ENCODE results near the gene CALR. TPM values are rescaled to one million over a fixed set of nuclear protein-coding genes. Genes with fewer than 3 reads are reported as not detected.

The CALR gene
- polyA plus RNA-seq, 3 donors from 2014 or later: 125 to 301 (median 238) TPM

DNA sequence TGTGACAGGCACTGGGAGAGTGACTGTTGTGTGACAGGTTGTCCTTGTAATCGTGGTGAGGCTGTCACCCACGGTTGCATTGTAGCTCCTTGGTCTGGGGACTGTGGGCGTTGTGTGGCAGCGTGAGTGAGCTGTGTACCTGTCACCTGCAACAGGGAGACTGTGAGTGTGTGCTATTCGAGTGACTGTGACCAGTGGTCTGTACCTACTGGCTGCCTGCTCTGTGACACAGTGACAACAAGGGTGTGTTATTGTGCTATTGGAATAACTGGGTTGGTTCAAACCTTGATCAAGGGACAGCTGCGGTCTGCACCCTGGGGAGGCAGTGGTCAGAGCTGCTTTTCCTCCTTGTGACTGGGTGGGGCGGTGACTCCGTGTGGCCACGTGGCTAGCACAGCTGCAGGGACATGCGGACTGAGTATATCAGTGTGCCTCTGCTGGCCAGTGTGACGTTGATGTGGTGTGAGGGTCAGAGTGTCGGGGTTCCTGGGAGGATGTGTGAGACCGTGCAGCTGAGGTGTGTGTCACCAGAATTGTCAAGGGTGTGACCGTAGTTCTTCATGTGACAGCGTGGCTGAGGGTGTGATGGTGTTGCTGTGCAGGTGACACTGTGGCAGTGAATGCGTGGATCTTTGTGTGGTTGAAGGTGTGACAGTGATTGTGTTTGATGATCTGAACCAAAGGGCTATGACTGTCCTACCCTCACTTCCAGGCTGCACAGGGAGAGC is 46.8 kb downstream of the CALR start:
- H3K27me3 Mint-ChIP-seq (ENCODE audit: low read depth in 3 of 3): peaks cover 7 to 15% (median 11%) of the 10 kb centered on the region in 3 donors
- peaks cover 0 to 7% of the 10 kb centered on the region in 2 donors for H3K4me1 Mint-ChIP-seq
- H3K27ac Mint-ChIP-seq: peak overlapping the region in 1 of 6 donors; percentile 41
- peak overlapping the region; percentile 39 to 69 (median 64) for H3K4me3 Mint-ChIP-seq
- peak; percentile 96 to 97 (median 96) for DNase-seq
- H3K9me3 Mint-ChIP-seq: peaks cover 0 to 2% (median 0%) of the 10 kb centered on the region in 6 donors
- no peaks in the 10 kb centered on the region for H3K36me3 Mint-ChIP-seq

DNA sequence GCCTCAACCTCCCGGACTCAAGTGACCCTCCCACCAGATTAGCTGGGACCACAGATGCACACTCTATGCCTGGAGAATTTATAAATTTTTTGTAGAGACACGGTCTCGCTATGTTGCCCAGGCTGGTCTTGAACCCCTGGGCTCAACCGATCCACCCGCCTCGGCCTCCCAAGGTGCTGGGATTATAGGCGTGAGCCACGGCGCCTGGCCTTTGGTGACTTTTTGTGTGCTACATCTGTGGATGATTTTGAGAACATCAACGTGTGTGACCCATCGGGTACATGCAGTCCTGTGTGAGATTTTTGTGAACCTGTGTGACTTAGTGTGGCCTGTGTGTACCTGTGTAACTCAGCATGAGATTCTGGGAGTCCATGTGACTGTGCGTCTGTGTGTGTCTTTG is 48.3 kb downstream of the CALR start:
- peaks cover 0 to 2% (median 0%) of the 10 kb centered on the region in 6 donors for H3K9me3 Mint-ChIP-seq
- DNase-seq: no peak
- H3K27ac Mint-ChIP-seq: no peak overlapping the region
- no peak overlapping the region for H3K4me3 Mint-ChIP-seq
- H3K36me3 Mint-ChIP-seq: no peaks in the 10 kb centered on the region
- peaks cover 7 to 20% (median 11%) of the 10 kb centered on the region in 3 donors for H3K27me3 Mint-ChIP-seq (ENCODE audit: low read depth in 3 of 3)
- peaks cover 0 to 7% of the 10 kb centered on the region in 2 donors for H3K4me1 Mint-ChIP-seq

DNA sequence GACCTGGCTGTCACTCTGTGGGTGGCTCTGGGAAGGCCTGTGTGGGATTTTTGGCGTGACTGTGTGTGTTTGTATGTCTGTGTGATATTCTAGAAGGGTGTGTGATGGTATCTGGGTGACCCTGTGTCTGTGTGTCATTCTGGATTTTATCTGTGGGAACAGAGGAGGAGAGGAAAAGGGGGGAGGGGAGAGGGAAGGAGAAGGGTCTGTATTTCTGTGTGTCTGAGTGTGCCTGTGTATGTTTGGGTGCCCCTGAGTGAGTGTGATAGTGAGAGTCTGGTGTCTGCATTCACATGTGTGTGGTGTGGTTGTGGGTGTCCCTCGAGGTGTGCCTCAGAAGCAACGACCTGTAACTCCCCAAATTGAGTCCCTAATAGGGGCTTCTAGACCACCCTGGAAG is 48.8 kb downstream of the CALR start:
- H3K4me3 Mint-ChIP-seq: no peak overlapping the region
- peak in 1 of 3 donors; percentile 42 for DNase-seq
- peaks cover 7 to 20% (median 13%) of the 10 kb centered on the region in 3 donors for H3K27me3 Mint-ChIP-seq (ENCODE audit: low read depth in 3 of 3)
- peaks cover 0 to 2% (median 0%) of the 10 kb centered on the region in 6 donors for H3K9me3 Mint-ChIP-seq
- peaks cover 0 to 7% of the 10 kb centered on the region in 2 donors for H3K4me1 Mint-ChIP-seq
- H3K27ac Mint-ChIP-seq: no peak overlapping the region
- no peaks in the 10 kb centered on the region for H3K36me3 Mint-ChIP-seq

- no peak for DNase-seq
- no peak overlapping the region for H3K27ac Mint-ChIP-seq
- peaks cover 0 to 2% (median 0%) of the 10 kb centered on the region in 6 donors for H3K9me3 Mint-ChIP-seq
- no peaks in the 10 kb centered on the region for H3K36me3 Mint-ChIP-seq
- H3K4me1 Mint-ChIP-seq: peaks cover 0 to 7% of the 10 kb centered on the region in 2 donors
- H3K27me3 Mint-ChIP-seq (ENCODE audit: low read depth in 3 of 3): peaks cover 9 to 20% (median 13%) of the 10 kb centered on the region in 3 donors
- H3K4me3 Mint-ChIP-seq: no peak overlapping the region
Measured at GRCh38 chr19:12987781-12988180, 49.4 kb downstream of the CALR start.

GRCh38 chr19:12990431-12990830 is 52.0 kb downstream of the CALR start:
- peak overlapping the region in 2 of 6 donors; percentile 16 to 81 for H3K27ac Mint-ChIP-seq
- H3K27me3 Mint-ChIP-seq (ENCODE audit: low read depth in 3 of 3): peaks cover 19 to 30% (median 29%) of the 10 kb centered on the region in 3 donors

DNA sequence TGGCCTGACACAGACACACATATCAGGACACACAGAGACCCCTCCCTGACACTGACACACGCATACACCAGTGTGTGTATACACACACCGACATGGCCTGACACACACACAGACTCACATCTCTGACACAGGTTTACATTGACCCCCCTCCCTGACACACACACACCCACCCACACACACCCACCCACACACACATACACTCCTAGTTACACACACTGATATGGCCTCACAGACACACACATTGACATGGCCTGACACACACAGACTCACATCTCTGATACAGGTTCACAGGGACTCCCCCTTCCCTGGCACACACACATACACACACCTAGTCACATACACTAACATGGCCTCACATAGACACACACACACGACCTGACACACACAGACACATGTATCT is 52.4 kb downstream of the CALR start:
- Mint-ChIP-seq H3K4me1 (peaks cover 7 to 15% of the 10 kb centered on the region in 2 donors), H3K9me3 (peaks cover 0 to 2% (median 0%) of the 10 kb centered on the region in 6 donors), H3K4me3 (no peak overlapping the region), H3K36me3 (no peaks in the 10 kb centered on the region), H3K27me3 (ENCODE audit: low read depth in 3 of 3) (peaks cover 17 to 29% (median 28%) of the 10 kb centered on the region in 3 donors), H3K27ac (peak overlapping the region in 4 of 6 donors; percentile 8 to 81 (median 36))
- DNase-seq: no peak

More at GRCh38 chr19:12990431-12990830, 52.0 kb downstream of the CALR start:
- Mint-ChIP-seq H3K36me3 (no peaks in the 10 kb centered on the region), H3K4me3 (no peak overlapping the region), H3K9me3 (peaks cover 0 to 2% (median 0%) of the 10 kb centered on the region in 6 donors), H3K4me1 (peaks cover 7 to 15% of the 10 kb centered on the region in 2 donors)
- DNase-seq: no peak

DNA sequence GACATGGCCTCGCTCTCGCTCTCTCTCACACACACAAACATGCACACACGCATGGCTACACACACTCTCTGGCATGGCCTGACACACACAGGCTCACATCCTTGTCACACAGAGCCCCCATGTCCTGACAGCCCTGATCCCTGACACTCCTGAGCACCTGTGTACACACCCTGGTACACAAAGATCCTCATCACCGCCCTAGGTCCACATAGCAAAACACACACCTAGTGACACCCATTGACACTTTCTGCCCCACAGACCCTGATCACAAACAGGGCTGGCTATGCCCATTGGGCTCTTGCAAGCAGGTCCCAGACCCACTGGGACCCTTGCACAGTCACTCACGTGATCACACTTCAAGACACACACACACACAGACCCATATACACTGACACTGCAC is 52.9 kb downstream of the CALR start:
- Mint-ChIP-seq H3K4me3 (no peak overlapping the region), H3K27me3 (ENCODE audit: low read depth in 3 of 3) (peaks cover 15 to 30% (median 28%) of the 10 kb centered on the region in 3 donors), H3K27ac (peak overlapping the region in 3 of 6 donors; percentile 56 to 81 (median 63)), H3K36me3 (no peaks in the 10 kb centered on the region), H3K4me1 (peaks cover 7 to 16% of the 10 kb centered on the region in 2 donors), H3K9me3 (peaks cover 0 to 2% (median 0%) of the 10 kb centered on the region in 6 donors)
- DNase-seq: no peak

GRCh38 chr19:12992729-12993128 is 54.3 kb downstream of the CALR start:
- H3K4me3 Mint-ChIP-seq: no peak overlapping the region

GRCh38 chr19:12993562-12993961 is 55.2 kb downstream of the CALR start:
- Mint-ChIP-seq H3K27ac (peak overlapping the region in 3 of 6 donors; percentile 32 to 76 (median 52)), H3K4me1 (peaks cover 7 to 12% of the 10 kb centered on the region in 2 donors), H3K4me3 (peak overlapping the region; percentile 9 to 50 (median 32)), H3K36me3 (peaks cover 0 to 4% (median 0%) of the 10 kb centered on the region in 3 donors), H3K27me3 (ENCODE audit: low read depth in 3 of 3) (peaks cover 22 to 40% (median 36%) of the 10 kb centered on the region in 3 donors), H3K9me3 (peaks cover 0 to 2% (median 0%) of the 10 kb centered on the region in 6 donors)
- DNase-seq: no peak

More at GRCh38 chr19:12992729-12993128, 54.3 kb downstream of the CALR start:
- no peak for DNase-seq
- H3K36me3 Mint-ChIP-seq: no peaks in the 10 kb centered on the region
- H3K27me3 Mint-ChIP-seq (ENCODE audit: low read depth in 3 of 3): peaks cover 18 to 34% (median 34%) of the 10 kb centered on the region in 3 donors
- H3K4me1 Mint-ChIP-seq: peaks cover 7 to 12% of the 10 kb centered on the region in 2 donors
- H3K9me3 Mint-ChIP-seq: peaks cover 0 to 2% (median 0%) of the 10 kb centered on the region in 6 donors
- no peak overlapping the region for H3K27ac Mint-ChIP-seq

Other genes with a start within 250 kb of the CALR start
- gene FBXW9, start 242.0 kb upstream of the CALR start, polyA plus RNA-seq: 1 to 10 TPM; 6.4 to 8.2 (median 8.0) TPM
- gene TNPO2, start 214.7 kb upstream of the CALR start, polyA plus RNA-seq: 1 to 10 TPM in 1 of 3 donors, under 1 TPM in 2; 0.46 to 4.0 (median 0.98) TPM
- gene TRIR, start 203.9 kb upstream of the CALR start, polyA plus RNA-seq: 100 to 1,000 TPM; 183 to 301 (median 283) TPM
- gene GET3, start 201.1 kb upstream of the CALR start, polyA plus RNA-seq: 100 to 1,000 TPM in 2 of 3 donors, 10 to 100 TPM in 1; 93.5 to 182 (median 124) TPM
- gene BEST2, start 186.8 kb upstream of the CALR start, polyA plus RNA-seq: not detected
- 1 to 10 TPM in 2 of 3 donors, not detected in 1; 2.1 to 2.5 TPM for gene HOOK2, start 163.1 kb upstream of the CALR start, polyA plus RNA-seq
- gene JUNB, start 147.1 kb upstream of the CALR start, polyA plus RNA-seq: 100 to 1,000 TPM; 620 to 796 (median 697) TPM
- 100 to 1,000 TPM; 157 to 165 (median 159) TPM for gene PRDX2, start 136.8 kb upstream of the CALR start, polyA plus RNA-seq
- gene THSD8, start 136.5 kb upstream of the CALR start, polyA plus RNA-seq: 10 to 100 TPM in 1 of 3 donors, 1 to 10 TPM in 2; 3.0 to 11.0 (median 4.5) TPM
- gene RNASEH2A, start 132.0 kb upstream of the CALR start, polyA plus RNA-seq: 10 to 100 TPM; 27.7 to 45.4 (median 37.5) TPM
- not detected for gene RTBDN, start 104.0 kb upstream of the CALR start, polyA plus RNA-seq
- under 1 TPM in 2 of 3 donors, not detected in 1; 0.28 TPM for gene MAST1, start 100.1 kb upstream of the CALR start, polyA plus RNA-seq
- 100 to 1,000 TPM in 1 of 3 donors, 10 to 100 TPM in 2; 72.6 to 108 (median 83.5) TPM for gene DNASE2, start 57.2 kb upstream of the CALR start, polyA plus RNA-seq
- 1 to 10 TPM in 1 of 3 donors, under 1 TPM in 2; 0.15 to 1.8 (median 0.20) TPM for gene KLF1, start 51.4 kb upstream of the CALR start, polyA plus RNA-seq
- 10 to 100 TPM; 17.0 to 21.6 (median 18.4) TPM for gene GCDH, start 47.4 kb upstream of the CALR start, polyA plus RNA-seq
- under 1 TPM in 1 of 3 donors, not detected in 2; 0.20 TPM for gene SYCE2, start 19.3 kb upstream of the CALR start, polyA plus RNA-seq
- 10 to 100 TPM; 57.2 to 82.0 (median 71.1) TPM for gene FARSA, start 4.9 kb upstream of the CALR start, polyA plus RNA-seq
- gene RAD23A, start 7.3 kb downstream of the CALR start, polyA plus RNA-seq: 100 to 1,000 TPM in 1 of 3 donors, 10 to 100 TPM in 2; 68.9 to 121 (median 69.4) TPM
- 10 to 100 TPM; 37.4 to 69.1 (median 56.8) TPM for gene GADD45GIP1, start 18.6 kb downstream of the CALR start, polyA plus RNA-seq
- gene DAND5, start 31.0 kb downstream of the CALR start, polyA plus RNA-seq: not detected
- under 1 TPM in 1 of 3 donors, not detected in 2; 0.49 TPM for gene NFIX, start 56.9 kb downstream of the CALR start, polyA plus RNA-seq
- gene LYL1, start 164.2 kb downstream of the CALR start, polyA plus RNA-seq: 1 to 10 TPM; 1.1 to 2.2 (median 2.1) TPM
- gene TRMT1, start 178.1 kb downstream of the CALR start, polyA plus RNA-seq: 10 to 100 TPM; 13.2 to 16.5 (median 16.3) TPM
- gene NACC1, start 179.7 kb downstream of the CALR start, polyA plus RNA-seq: 1 to 10 TPM in 2 of 3 donors, not detected in 1; 1.2 to 2.8 TPM
- gene STX10, start 211.8 kb downstream of the CALR start, polyA plus RNA-seq: 10 to 100 TPM; 56.8 to 92.5 (median 66.0) TPM
- 100 to 1,000 TPM; 395 to 487 (median 487) TPM for gene IER2, start 211.8 kb downstream of the CALR start, polyA plus RNA-seq

Measured in immature natural killer cell (primary cell).